ENCODE measurements around the gene RILPL1.
"Not testable (repeated sequence)": the region's sequence is repeated elsewhere in the genome, so short reads cannot be mapped to it uniquely, and the experiment has no call there.

Gene RILPL1

GRCh38 chr12:123530668-123531067, 2.9 kb downstream of the RILPL1 start:
- no peak for DNase-seq
- ATAC-seq = no peak

GRCh38 chr12:123529686-123530085, 3.8 kb downstream of the RILPL1 start:
- ATAC-seq (no peak), DNase-seq (no peak)

GRCh38 chr12:123528858-123529257, 4.7 kb downstream of the RILPL1 start:
- ATAC-seq = no peak
- no peak for DNase-seq

GRCh38 chr12:123526542-123527080, 6.9 kb downstream of the RILPL1 start:
- DNase-seq (no peak), ATAC-seq (no peak)

- no peak for ATAC-seq
These were observed 9.1 kb downstream of the RILPL1 start for GRCh38 chr12:123524378-123524777.

GRCh38 chr12:123523518-123523917, 10.0 kb downstream of the RILPL1 start:
- DNase-seq (no peak), ATAC-seq (no peak)

More at GRCh38 chr12:123524378-123524777, 9.1 kb downstream of the RILPL1 start:
- no peak for DNase-seq

- ATAC-seq = no peak
- DNase-seq = no peak
These were observed 11.4 kb downstream of the RILPL1 start for GRCh38 chr12:123522164-123522563.

- no peak for ATAC-seq
- DNase-seq = no peak
These were observed 12.7 kb downstream of the RILPL1 start for GRCh38 chr12:123520567-123521474.

- DNase-seq = peak; percentile 25
- peak; percentile 46 for ATAC-seq
These were observed 14.1 kb downstream of the RILPL1 start for GRCh38 chr12:123519141-123520001.

GRCh38 chr12:123516216-123516780, 17.2 kb downstream of the RILPL1 start:
- DNase-seq (no peak), ATAC-seq (no peak)

- DNase-seq, ATAC-seq: not testable (repeated sequence)
These were observed 18.8 kb downstream of the RILPL1 start for GRCh38 chr12:123514582-123515221.

- ATAC-seq (no peak), DNase-seq (no peak)
These were observed 19.7 kb downstream of the RILPL1 start for GRCh38 chr12:123513805-123514204.

- DNase-seq (no peak), ATAC-seq (no peak)
These were observed 20.5 kb downstream of the RILPL1 start for GRCh38 chr12:123512838-123513665.

GRCh38 chr12:123506843-123507236, 26.7 kb downstream of the RILPL1 start:
- ATAC-seq (no peak), DNase-seq (no peak)

GRCh38 chr12:123506059-123506842, 27.3 kb downstream of the RILPL1 start:
- no peak for DNase-seq
- no peak for ATAC-seq

- no peak for ATAC-seq
These were observed 31.3 kb downstream of the RILPL1 start for GRCh38 chr12:123502163-123502704.

GRCh38 chr12:123499332-123499731, 34.2 kb downstream of the RILPL1 start:
- DNase-seq (no peak), ATAC-seq (no peak)

More at GRCh38 chr12:123502163-123502704, 31.3 kb downstream of the RILPL1 start:
- no peak for DNase-seq

GRCh38 chr12:123498126-123498825, 35.2 kb downstream of the RILPL1 start:
- ATAC-seq (no peak), DNase-seq (no peak)

- ATAC-seq (no peak), DNase-seq (no peak)
These were observed 36.5 kb downstream of the RILPL1 start for GRCh38 chr12:123497065-123497464.

All from stimulated activated naive CD8-positive, alpha-beta T cell treated with anti-CD3 and anti-CD28 coated beads, Interleukin-15, Interleukin-2, amounts not matched to agents 100 U/mL and 50 U/mL, for 24 hours (primary cell).